ENCODE data around the gene SLC1A7.

GRCh38 chr1:53093778-53094532, 48.5 kb downstream of the SLC1A7 start:
- TF ChIP-seq CTCF (IDR thresholded peaks at IDR 0.05), result no peak
- no peak for TF ChIP-seq POLR2AphosphoS5 (IDR thresholded peaks at IDR 0.05; ENCODE audit: low read depth, low read length)
